ENCODE data around the gene UMPS. TPM values are rescaled to one million over a fixed set of nuclear protein-coding genes. Genes with fewer than 3 reads are reported as not detected.

UMPS gene
- total and polyA plus RNA-seq, 9 of the 15 experiments (the other 6 are each of a cell fraction or from before 2014, with no cell fraction given) = 28.9 to 91.0 (median 45.9) TPM

- ChIA-PET CTCF (ENCODE audit: low intra/inter-chr PET ratio) (interaction anchor here (1.0 kb wide), 1 partner anchor 132 kb away, joined by 3 read pairs; no protein-coding TSS in a partner anchor), POLR2A (no interaction called here)
- 2% methylated on average over 17 of the region's 17 CpGs for WGBS (ENCODE audit: insufficient coverage, low coverage, missing lambda C conversion rate)
- FAIRE-seq = peak; percentile 95
- H3K36me3 ChIP-seq (ENCODE audit: control insufficient read depth, insufficient read depth, low read length) = no peaks in the 10 kb centered on the region
- no peak overlapping the region for H3K9ac ChIP-seq (ENCODE audit: insufficient read depth in 1 of 2, low read depth in 2 of 2, low read length in 2 of 2)
- intact Hi-C loops (cut with micrococcal nuclease) = loop anchor here (5.0 kb wide), 1 partner anchor 115 kb away; the partner anchor contains the start of gene ITGB5
- no peaks in the 10 kb centered on the region; a peak in 1 of 5 replicates for H3K27me3 ChIP-seq (ENCODE audit: control insufficient read depth in 2 of 2, insufficient read depth in 2 of 2, low read length in 2 of 2)
- H2AFZ ChIP-seq (ENCODE audit: low read depth, low read length) = no peak overlapping the region
- in situ Hi-C loops (cut with MboI) = no loop called here
- H4K20me1 ChIP-seq (replicated peaks; ENCODE audit: control insufficient read depth, insufficient read depth, low read length) = peaks cover 11% of the 10 kb centered on the region
- peaks cover 6% of the 10 kb centered on the region for H3K9me1 ChIP-seq (ENCODE audit: control insufficient read depth, insufficient read depth, low read length)
- peak; percentile 55 to 84 (median 64) for DNase-seq (ENCODE audit: extremely low read depth in 1 of 4, low spot score in 3 of 4)
- no peak overlapping the region for H3K27ac ChIP-seq (ENCODE audit: extremely low read depth, low read depth, low read length)
- H3K4me3 ChIP-seq = no peak overlapping the region
- H3K4me1 ChIP-seq (replicated peaks in 1 of 2; ENCODE audit: control insufficient read depth in 2 of 2, insufficient read depth in 2 of 2, low read length in 2 of 2) = peaks cover 5 to 8% of the 10 kb centered on the region in 2 experiments; a peak in 4 of 5 replicates
- no peaks in the 10 kb centered on the region for H3K79me2 ChIP-seq (ENCODE audit: control insufficient read depth, insufficient read depth, low read length)
- BruUV-seq (replicated peaks) = no TSS peak
- H3K9me3 ChIP-seq (replicated peaks; ENCODE audit: control insufficient read depth, insufficient read depth, low read depth, low read length) = no peaks in the 10 kb centered on the region
- no peak overlapping the region; the same call in 1 of the 2 replicates for H3K4me2 ChIP-seq (ENCODE audit: insufficient read depth, low read length)
- peak; percentile 85 for ATAC-seq
- TF ChIP-seq RNF2 (IDR thresholded peaks at IDR 0.05) = peak; percentile 49; the same call in 1 of the 2 replicates
- no peak for TF ChIP-seq ZNF197 (CRISPR knock-in tag; IDR thresholded peaks at IDR 0.05; ENCODE audit: low read depth)
- TF ChIP-seq OTX1 (CRISPR knock-in tag; IDR thresholded peaks at IDR 0.05) = no peak
- TF ChIP-seq EP300 (IDR thresholded peaks at IDR 0.05; ENCODE audit: low read length) = peak; percentile 84
- no peak for TF ChIP-seq HNRNPL (IDR thresholded peaks at IDR 0.05; ENCODE audit: low read depth, low read length)
- TF ChIP-seq NR2C1 (IDR thresholded peaks at IDR 0.05) = 0 out of 2 replicates have a peak, but pooled peaks have one; percentile 18
- peak; percentile 29; the same call in 1 of the 2 replicates for TF ChIP-seq NR2C1 (tag; IDR thresholded peaks at IDR 0.05)
- peak; percentile 89 for TF ChIP-seq SOX6 (IDR thresholded peaks at IDR 0.05)
- no peak for TF ChIP-seq EWSR1 (IDR thresholded peaks at IDR 0.05; ENCODE audit: borderline replicate concordance, low read depth, partially characterized antibody)
- TF ChIP-seq ZNF644 (tag; IDR thresholded peaks at IDR 0.05; ENCODE audit: low read depth) = 0 out of 2 replicates have a peak, but pooled peaks have one; percentile 53
- TF ChIP-seq MEF2A (IDR thresholded peaks at IDR 0.05; ENCODE audit: control insufficient read depth, low read depth, low read length) = no peak
- 0 out of 2 replicates have a peak, but pooled peaks have one; percentile 71 for TF ChIP-seq MEF2D (tag; conservative IDR thresholded peaks at IDR 0.05; ENCODE audit: low read depth)
- peak; percentile 90 for TF ChIP-seq ZNF175 (CRISPR knock-in tag; IDR thresholded peaks at IDR 0.05; ENCODE audit: low read depth)
- TF ChIP-seq TAL1 (IDR thresholded peaks at IDR 0.05) = peak; percentile 96
- peak; percentile 95 for TF ChIP-seq CCNT2 (IDR thresholded peaks at IDR 0.05; ENCODE audit: borderline replicate concordance, extremely low read depth, insufficient read length, low read depth, low read length)
- no peak for TF ChIP-seq NFXL1 (CRISPR knock-in tag; IDR thresholded peaks at IDR 0.05)
- no peak for TF ChIP-seq GATAD2B (IDR thresholded peaks at IDR 0.05; ENCODE audit: borderline replicate concordance)
- peak; percentile 87 for TF ChIP-seq FOXM1 (IDR thresholded peaks at IDR 0.05; ENCODE audit: low read depth)
- no peak for TF ChIP-seq FOXM1 (CRISPR knock-in tag; IDR thresholded peaks at IDR 0.05; ENCODE audit: low read depth)
- no peak for TF ChIP-seq ZNF282 (CRISPR knock-in tag; IDR thresholded peaks at IDR 0.05)
- no peak for TF ChIP-seq GATAD2A (IDR thresholded peaks at IDR 0.05)
- no peak for TF ChIP-seq ZNF79 (CRISPR knock-in tag; IDR thresholded peaks at IDR 0.05; ENCODE audit: low read depth)
- TF ChIP-seq TBL1XR1 (IDR thresholded peaks at IDR 0.05; ENCODE audit: low read length in 2 of 2) = peak in 1 of 2 experiments; percentile 90; a peak in 2 of 4 replicates
- peak; percentile 59 for TF ChIP-seq VEZF1 (CRISPR knock-in tag; IDR thresholded peaks at IDR 0.05)
Measured at GRCh38 chr3:124772081-124772831, 42.0 kb downstream of the UMPS start.
